GM12878 (cell line): Measurements from ENCODE around the gene SKOR2. TPM values are rescaled to one million over a fixed set of nuclear protein-coding genes. Genes with fewer than 3 reads are reported as not detected.

ENCODE experiments used
- ATAC-seq: fragments of 200-7000 bp; cut with Tn5 transposase; 3 replicates; pipeline ENCODE4 v1.9.1; 2020; ENCODE audit warnings: mild to moderate bottlenecking, moderate library complexity
- BruUV-seq: library from RNA; stranded (reverse); fragments of 400-500 nt; replicated peaks from 2 replicates; lab custom pipeline; 2021; lab: Mats Ljungman, UMichigan
- CTCF ChIA-PET: fragments of 300-600 bp; sonication (Branson Sonifier 250); formaldehyde crosslinking; extraction: SDS; loops from one replicate; lab custom pipeline; 2021; ENCODE audit warnings: inconsistent platforms; lab: Yijun Ruan, JAX
- POLR2A ChIA-PET: fragments of 350-600 bp; formaldehyde crosslinking; extraction: SDS; loops from one replicate; lab custom pipeline; 2021; ENCODE audit warnings: inconsistent platforms; lab: Charles Lee
- RAD21 ChIA-PET: fragments of 300-600 bp; sonication (Branson Sonifier 250); formaldehyde crosslinking; loops from one replicate; lab custom pipeline; 2023; ENCODE audit warnings: antibody characterized with exemption; ENCODE audit not compliant: unreplicated experiment; lab: Charles Lee
- SMC1A ChIA-PET: fragments of 300-600 bp; sonication (Branson Sonifier 250); formaldehyde crosslinking; loops from one replicate; lab custom pipeline; 2023; ENCODE audit not compliant: unreplicated experiment, uncharacterized antibody; lab: Charles Lee
- DNase-seq: peaks from one replicate; pipeline ENCODE4 v3.0.0-alpha.2; 2011; ENCODE audit warnings: low read depth, low spot score
- FAIRE-seq: peaks from 3 replicates; lab custom pipeline; 2011; peaks lifted over from hg19 to GRCh38; lab: Jason Lieb, UNC
- H2AFZ ChIP-seq: 2 replicates; pipeline ENCODE4 v1.6.0; 2011; ENCODE audit warnings: low read depth, low read length, control low read depth; ENCODE audit not compliant: control insufficient read depth
- H3K27ac ChIP-seq: 2 replicates; pipeline ENCODE4 v1.5.1; 2011; ENCODE audit warnings: control low read depth; ENCODE audit not compliant: control insufficient read depth, insufficient read depth
- H3K27me3 ChIP-seq, 2 experiments: replicated peaks in 1 of 2; 2 replicates each; pipeline versions ENCODE4 v1.6.0 to v1.6.1; 2011; ENCODE audit warnings: low read length in 1 of 2; ENCODE audit not compliant: control insufficient read depth in 2 of 2, insufficient read depth in 2 of 2
- H3K36me3 ChIP-seq, 2 experiments: 2 replicates each; pipeline ENCODE4 v1.5.1; 2011; ENCODE audit warnings: low read length in 1 of 2; ENCODE audit not compliant: control insufficient read depth in 2 of 2, insufficient read depth in 2 of 2
- H3K4me1 ChIP-seq: 2 replicates; pipeline ENCODE4 v1.6.1; 2011; ENCODE audit warnings: mild to moderate bottlenecking, low read length, moderate library complexity, mixed read lengths; ENCODE audit not compliant: control insufficient read depth, insufficient read depth
- H3K4me2 ChIP-seq: 2 replicates; pipeline ENCODE4 v1.6.0; 2011; ENCODE audit warnings: control low read depth; ENCODE audit not compliant: control insufficient read depth, insufficient read depth
- H3K4me3 ChIP-seq: fragments of 200-600 bp; sonication (generic); 2 replicates; pipeline ENCODE4 v1.5.1; 2016
- H3K79me2 ChIP-seq: 2 replicates; pipeline ENCODE4 v1.6.0; 2011; ENCODE audit warnings: low read length; ENCODE audit not compliant: control insufficient read depth, insufficient read depth
- H3K9ac ChIP-seq: 2 replicates; pipeline ENCODE4 v1.8.0; 2011; ENCODE audit warnings: low read length, control low read depth, mixed read lengths; ENCODE audit not compliant: control insufficient read depth, insufficient read depth
- H3K9me3 ChIP-seq: replicated peaks from 3 replicates; pipeline ENCODE4 v1.5.1; 2011; ENCODE audit warnings: mild to moderate bottlenecking, low read length; ENCODE audit not compliant: control insufficient read depth, insufficient read depth
- H4K20me1 ChIP-seq: 2 replicates; pipeline ENCODE4 v1.6.0; 2011; ENCODE audit not compliant: control insufficient read depth, insufficient read depth
- BRCA1 ChIP-seq: IDR thresholded peaks from 2 replicates; pipeline ENCODE4 v1.6.1; 2011; ENCODE audit warnings: low read depth, low read length, improper control_type of control experiment
- EP300 ChIP-seq, 2 experiments: fragments of 150-350 bp in 1 of 2; IDR thresholded peaks; 2 replicates each; pipeline ENCODE4 v1.6.1; 2011 to 2012; ENCODE audit warnings: low read depth in 2 of 2, low read length in 2 of 2, borderline replicate concordance in 1 of 2, improper control_type of control experiment in 1 of 2, inconsistent platforms in 1 of 2; ENCODE audit not compliant: control insufficient read depth in 1 of 2
- IKZF1 ChIP-seq: fragments of 450-650 bp; conservative IDR thresholded peaks from 2 replicates; pipeline ENCODE4 v1.6.1; 2017; ENCODE audit warnings: antibody characterized with exemption, mild to moderate bottlenecking
- NFIC ChIP-seq: IDR thresholded peaks from 2 replicates; pipeline ENCODE4 v1.6.1; 2012; ENCODE audit warnings: low read depth, mild to moderate bottlenecking, inconsistent platforms, low read length, moderate library complexity
- NR2F1 ChIP-seq: fragments of 450-650 bp; conservative IDR thresholded peaks from 2 replicates; pipeline ENCODE4 v1.6.1; 2017; ENCODE audit warnings: mild to moderate bottlenecking
- SIX5 ChIP-seq: IDR thresholded peaks from 2 replicates; pipeline ENCODE4 v1.6.1; 2011; ENCODE audit warnings: mild to moderate bottlenecking, low read depth, low read length, moderate library complexity; ENCODE audit not compliant: severe bottlenecking
- ZBED1 ChIP-seq: IDR thresholded peaks from 2 replicates; pipeline ENCODE4 v1.6.1; 2016; ENCODE audit warnings: borderline replicate concordance
- ZZZ3 ChIP-seq: IDR thresholded peaks from 2 replicates; pipeline ENCODE4 v1.6.1; 2011; ENCODE audit warnings: low read depth; ENCODE audit not compliant: control insufficient read depth, insufficient read length
- WGBS: methylation state at CpG from one replicate; pipeline ENCODE4 v1.1.6; 2016; ENCODE audit warnings: low lambda C conversion rate; ENCODE audit not compliant: insufficient replicate concordance, insufficient coverage; ENCODE audit errors: missing lambda C conversion rate; 5-methylcytosine and 5-hydroxymethylcytosine counted together
- in situ Hi-C: fragments of 300-500 bp; cut with MboI; formaldehyde crosslinking; loops from 9 replicates; pipeline ENCODE4 v1.14.3; 2018; ENCODE audit warnings: mixed read lengths
- intact Hi-C: fragments of 100-400 bp; cut with micrococcal nuclease; formaldehyde crosslinking; loops from one replicate; pipeline ENCODE4 v1.14.2; 2022; ENCODE audit not compliant: unreplicated experiment
- polyA plus RNA-seq, 11 experiments: library from polyadenylated mRNA; depleted of rRNA in 4 of 11; unstranded in 6 of 11; stranded (reverse) in 5 of 11; fragments of >200 nt; fragmentation: Nextera tagmentation in 4 of 11; fragmentation: Illumina TruSeq in 1 of 11; extraction: Ambion mirVana in 4 of 11; extraction: Trizol in 1 of 11; gene quantifications; 1 replicate in 1 of 11; 2 replicates in 10 of 11; pipeline versions ENCODE4 v1.2.1 to v1.2.3, GENCODE V29; 2011 to 2016; ENCODE audit warnings: inconsistent platforms in 2 of 11, missing spikeins in 2 of 11, low read depth in 1 of 11
- total RNA-seq, 4 experiments: library from RNA; depleted of rRNA in 3 of 4; stranded (reverse); fragments of >200 nt in 3 of 4; fragmentation: Illumina TruSeq in 1 of 4; extraction: Trizol in 1 of 4; gene quantifications; 2 replicates each; pipeline versions ENCODE4 v1.2.1 to v1.2.3, GENCODE V29; 2013 to 2021
- TF ChIP-seq, protein P1 (sequence below): fragments of 150-350 bp; IDR thresholded peaks from 2 replicates; pipeline ENCODE4 v1.6.1; 2014; ENCODE audit warnings: mild to moderate bottlenecking, low read depth, low read length
- TF ChIP-seq, protein P2 (sequence below): IDR thresholded peaks from 2 replicates; pipeline ENCODE4 v1.6.1; 2012; ENCODE audit warnings: improper control_type of control experiment, low read depth, low read length; ENCODE audit not compliant: insufficient replicate concordance

Gene SKOR2
- total and polyA plus RNA-seq, 10 of the 15 experiments (the other 5 are each of a cell fraction or from before 2014, with no cell fraction given): not detected

- TF ChIP-seq NFIC (no peak), SIX5 (no peak), IKZF1 (no peak), NR2F1 (no peak), ZZZ3 (no peak), EP300 (IDR thresholded peaks at IDR 0.05; ENCODE audit: borderline replicate concordance in 1 of 2, control insufficient read depth in 1 of 2, low read depth in 2 of 2, low read length in 2 of 2) (no peak), ZBED1 (no peak), BRCA1 (no peak)
- TF ChIP-seq, protein P1, sequence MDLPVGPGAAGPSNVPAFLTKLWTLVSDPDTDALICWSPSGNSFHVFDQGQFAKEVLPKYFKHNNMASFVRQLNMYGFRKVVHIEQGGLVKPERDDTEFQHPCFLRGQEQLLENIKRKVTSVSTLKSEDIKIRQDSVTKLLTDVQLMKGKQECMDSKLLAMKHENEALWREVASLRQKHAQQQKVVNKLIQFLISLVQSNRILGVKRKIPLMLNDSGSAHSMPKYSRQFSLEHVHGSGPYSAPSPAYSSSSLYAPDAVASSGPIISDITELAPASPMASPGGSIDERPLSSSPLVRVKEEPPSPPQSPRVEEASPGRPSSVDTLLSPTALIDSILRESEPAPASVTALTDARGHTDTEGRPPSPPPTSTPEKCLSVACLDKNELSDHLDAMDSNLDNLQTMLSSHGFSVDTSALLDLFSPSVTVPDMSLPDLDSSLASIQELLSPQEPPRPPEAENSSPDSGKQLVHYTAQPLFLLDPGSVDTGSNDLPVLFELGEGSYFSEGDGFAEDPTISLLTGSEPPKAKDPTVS: no peak
- TF ChIP-seq, protein P2, sequence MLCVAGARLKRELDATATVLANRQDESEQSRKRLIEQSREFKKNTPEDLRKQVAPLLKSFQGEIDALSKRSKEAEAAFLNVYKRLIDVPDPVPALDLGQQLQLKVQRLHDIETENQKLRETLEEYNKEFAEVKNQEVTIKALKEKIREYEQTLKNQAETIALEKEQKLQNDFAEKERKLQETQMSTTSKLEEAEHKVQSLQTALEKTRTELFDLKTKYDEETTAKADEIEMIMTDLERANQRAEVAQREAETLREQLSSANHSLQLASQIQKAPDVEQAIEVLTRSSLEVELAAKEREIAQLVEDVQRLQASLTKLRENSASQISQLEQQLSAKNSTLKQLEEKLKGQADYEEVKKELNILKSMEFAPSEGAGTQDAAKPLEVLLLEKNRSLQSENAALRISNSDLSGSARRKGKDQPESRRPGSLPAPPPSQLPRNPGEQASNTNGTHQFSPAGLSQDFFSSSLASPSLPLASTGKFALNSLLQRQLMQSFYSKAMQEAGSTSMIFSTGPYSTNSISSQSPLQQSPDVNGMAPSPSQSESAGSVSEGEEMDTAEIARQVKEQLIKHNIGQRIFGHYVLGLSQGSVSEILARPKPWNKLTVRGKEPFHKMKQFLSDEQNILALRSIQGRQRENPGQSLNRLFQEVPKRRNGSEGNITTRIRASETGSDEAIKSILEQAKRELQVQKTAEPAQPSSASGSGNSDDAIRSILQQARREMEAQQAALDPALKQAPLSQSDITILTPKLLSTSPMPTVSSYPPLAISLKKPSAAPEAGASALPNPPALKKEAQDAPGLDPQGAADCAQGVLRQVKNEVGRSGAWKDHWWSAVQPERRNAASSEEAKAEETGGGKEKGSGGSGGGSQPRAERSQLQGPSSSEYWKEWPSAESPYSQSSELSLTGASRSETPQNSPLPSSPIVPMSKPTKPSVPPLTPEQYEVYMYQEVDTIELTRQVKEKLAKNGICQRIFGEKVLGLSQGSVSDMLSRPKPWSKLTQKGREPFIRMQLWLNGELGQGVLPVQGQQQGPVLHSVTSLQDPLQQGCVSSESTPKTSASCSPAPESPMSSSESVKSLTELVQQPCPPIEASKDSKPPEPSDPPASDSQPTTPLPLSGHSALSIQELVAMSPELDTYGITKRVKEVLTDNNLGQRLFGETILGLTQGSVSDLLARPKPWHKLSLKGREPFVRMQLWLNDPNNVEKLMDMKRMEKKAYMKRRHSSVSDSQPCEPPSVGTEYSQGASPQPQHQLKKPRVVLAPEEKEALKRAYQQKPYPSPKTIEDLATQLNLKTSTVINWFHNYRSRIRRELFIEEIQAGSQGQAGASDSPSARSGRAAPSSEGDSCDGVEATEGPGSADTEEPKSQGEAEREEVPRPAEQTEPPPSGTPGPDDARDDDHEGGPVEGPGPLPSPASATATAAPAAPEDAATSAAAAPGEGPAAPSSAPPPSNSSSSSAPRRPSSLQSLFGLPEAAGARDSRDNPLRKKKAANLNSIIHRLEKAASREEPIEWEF: no peak
- TF ChIP-seq, all 136 proteins: peak for 0
- no peak overlapping the region for H2AFZ ChIP-seq
- H4K20me1 ChIP-seq: no peaks in the 10 kb centered on the region
- peaks cover 0 to 26% of the 10 kb centered on the region in 2 experiments; a peak in 3 of 4 replicates for H3K27me3 ChIP-seq
- H3K79me2 ChIP-seq: no peaks in the 10 kb centered on the region
- BruUV-seq: no TSS peak
- ChIA-PET RAD21 (no interaction called here), CTCF (no interaction called here), SMC1A (no interaction called here), POLR2A (no interaction called here)
- H3K36me3 ChIP-seq: no peaks in the 10 kb centered on the region
- no peak for ATAC-seq
- no peak overlapping the region for H3K4me3 ChIP-seq
- no peak overlapping the region for H3K27ac ChIP-seq
- intact Hi-C loops (no loop called here), in situ Hi-C loops (no loop called here)
- H3K9me3 ChIP-seq: peaks cover 6% of the 10 kb centered on the region; the same call in 1 of the 3 replicates
- no peaks in the 10 kb centered on the region for H3K4me1 ChIP-seq
- 67% methylated on average over 60 of the region's 62 CpGs for WGBS
- H3K9ac ChIP-seq: no peak overlapping the region
- no peak for DNase-seq
- no peak overlapping the region for H3K4me2 ChIP-seq
- no peak for FAIRE-seq
These were observed 2.7 kb downstream of the SKOR2 start for GRCh38 chr18:47248604-47249313.
